ENCODE data around the gene CCND3.

- no peak for TF ChIP-seq SPI1 (IDR thresholded peaks at IDR 0.05; ENCODE audit: low read depth, low read length)
- TF ChIP-seq POLR2A (IDR thresholded peaks at IDR 0.05; ENCODE audit: low read depth, low read length): no peak
- TF ChIP-seq POLR2AphosphoS5 (IDR thresholded peaks at IDR 0.05; ENCODE audit: low read depth, low read length): no peak
- TF ChIP-seq POU2F2 (IDR thresholded peaks at IDR 0.05; ENCODE audit: low read depth, low read length): no peak
- no peak for TF ChIP-seq TAF1 (IDR thresholded peaks at IDR 0.05; ENCODE audit: low read depth, low read length)
- no peak for TF ChIP-seq PAX5 (IDR thresholded peaks at IDR 0.05; ENCODE audit: insufficient read depth, low read length, severe bottlenecking)
Observed at GRCh38 chr6:41960028-41960427, 18.4 kb upstream of the CCND3 start.

Measured in GM12891 (cell line).